Erythroblast (primary cell): ENCODE data around the gene PLXNA2.
A peak's percentile ranks its signal among the peaks of the same experiment; 100 is the strongest.

Experiments used
- DNase-seq, 2 experiments: peaks; one replicate each; lab custom pipeline; 2025; lab: John Stamatoyannopoulos, UW
- GATA1 ChIP-seq: IDR thresholded peaks from 2 replicates; pipeline ENCODE4 v1.6.1; 2011; ENCODE audit warnings: low read depth, mild to moderate bottlenecking, control low read depth, low read length, moderate library complexity
- POLR2A ChIP-seq: IDR thresholded peaks from 2 replicates; pipeline ENCODE4 v1.6.1; 2011; ENCODE audit warnings: mild to moderate bottlenecking, low read length

PLXNA2 gene

DNA sequence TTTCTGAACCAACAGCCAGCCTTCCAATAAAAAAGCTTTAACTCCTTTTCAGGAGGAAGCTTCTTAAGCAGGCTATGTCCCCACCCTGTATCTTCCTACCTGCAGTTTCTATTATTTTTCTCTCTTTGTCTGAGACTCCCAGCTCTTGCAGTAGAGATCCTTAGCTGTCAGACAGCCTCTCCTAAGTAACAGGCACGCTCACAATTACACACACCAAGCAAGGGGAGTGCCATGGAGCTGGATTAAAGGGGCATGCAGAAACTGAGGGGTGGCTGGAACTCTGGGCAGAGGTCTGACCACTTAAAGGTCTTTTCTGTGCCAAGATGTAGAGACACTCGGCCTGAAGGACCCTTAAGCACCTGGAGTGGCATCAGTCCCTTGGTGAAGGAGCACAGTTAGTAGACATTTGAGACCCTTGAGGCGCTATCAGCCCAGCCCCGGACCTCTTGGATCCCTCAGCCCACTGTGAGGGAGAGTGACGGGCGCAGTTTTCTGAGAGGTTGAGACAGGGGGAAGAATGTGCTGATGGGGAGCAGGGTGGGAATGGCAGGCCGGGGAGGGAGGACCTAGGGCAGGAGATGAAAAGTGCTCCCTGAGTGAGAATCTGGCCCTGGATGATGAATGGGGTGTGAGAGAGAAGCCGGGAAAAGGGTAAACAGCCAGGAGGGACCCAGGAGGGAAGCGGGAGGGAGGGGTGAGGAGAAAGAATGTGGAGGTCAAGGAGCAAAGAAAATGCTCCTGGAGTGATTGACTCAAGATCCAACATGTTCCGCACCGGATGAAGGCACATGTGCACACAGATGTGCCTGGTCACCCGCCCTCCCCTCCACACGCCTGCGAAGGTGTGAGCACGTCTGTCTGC is 13.3 kb downstream of the PLXNA2 start:
- no peak for TF ChIP-seq POLR2A
- TF ChIP-seq GATA1 = no peak
- DNase-seq = no peak

GRCh38 chr1:208228550-208228949 is 15.6 kb downstream of the PLXNA2 start:
- no peak for DNase-seq
- TF ChIP-seq GATA1 (no peak), POLR2A (no peak)

DNA sequence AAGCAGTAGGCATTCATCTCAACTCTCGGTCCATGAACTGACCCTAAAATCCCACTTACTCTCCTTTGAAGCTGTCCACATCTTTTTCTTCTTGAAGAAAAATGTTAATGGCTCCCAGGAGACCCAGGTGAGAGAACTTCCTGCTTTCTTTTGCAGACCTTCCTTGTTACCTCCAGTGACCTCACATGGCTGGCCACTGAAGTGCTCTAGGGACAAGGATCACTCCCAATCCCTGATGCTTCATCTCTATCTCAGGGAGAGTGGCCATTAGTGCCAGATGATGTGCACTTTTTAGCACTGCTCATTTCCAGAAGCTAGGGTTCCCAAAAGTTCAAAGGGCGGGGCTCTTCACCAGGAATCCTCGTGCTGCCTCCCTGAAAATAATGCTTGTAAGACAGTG is 16.2 kb downstream of the PLXNA2 start:
- no peak for DNase-seq
- TF ChIP-seq POLR2A (no peak), GATA1 (no peak)

DNA sequence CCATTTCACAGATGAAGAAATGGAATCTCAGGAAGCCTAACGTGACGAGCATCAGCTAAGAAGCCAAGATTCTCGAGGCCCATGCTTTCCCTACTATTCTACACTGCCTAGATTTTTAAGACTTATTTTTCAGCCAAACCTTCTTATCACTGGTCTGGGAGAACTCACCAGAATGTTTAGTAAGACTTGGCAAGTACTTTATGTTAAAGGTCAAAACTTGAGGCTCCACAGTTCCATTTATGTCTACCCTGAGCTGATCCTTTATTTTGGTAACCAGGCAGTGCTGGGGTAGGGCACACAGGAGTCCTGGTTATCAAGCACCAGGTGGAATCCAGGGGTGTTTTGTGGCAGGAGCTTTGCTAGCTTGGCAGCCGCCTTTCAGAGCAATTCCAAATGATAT is 16.8 kb downstream of the PLXNA2 start:
- DNase-seq = no peak
- TF ChIP-seq POLR2A (no peak), GATA1 (no peak)

- peak; percentile 23 to 52 for DNase-seq
- TF ChIP-seq POLR2A = no peak
Measured at GRCh38 chr1:208225954-208226937, 17.9 kb downstream of the PLXNA2 start.

GRCh38 chr1:208224192-208224713 is 19.9 kb downstream of the PLXNA2 start:
- DNase-seq = peak in 1 of 2 experiments; percentile 29
- TF ChIP-seq GATA1 (no peak), POLR2A (no peak)

GRCh38 chr1:208223136-208223535 is 21.0 kb downstream of the PLXNA2 start:
- TF ChIP-seq GATA1 (no peak), POLR2A (no peak)
- DNase-seq = no peak

DNA sequence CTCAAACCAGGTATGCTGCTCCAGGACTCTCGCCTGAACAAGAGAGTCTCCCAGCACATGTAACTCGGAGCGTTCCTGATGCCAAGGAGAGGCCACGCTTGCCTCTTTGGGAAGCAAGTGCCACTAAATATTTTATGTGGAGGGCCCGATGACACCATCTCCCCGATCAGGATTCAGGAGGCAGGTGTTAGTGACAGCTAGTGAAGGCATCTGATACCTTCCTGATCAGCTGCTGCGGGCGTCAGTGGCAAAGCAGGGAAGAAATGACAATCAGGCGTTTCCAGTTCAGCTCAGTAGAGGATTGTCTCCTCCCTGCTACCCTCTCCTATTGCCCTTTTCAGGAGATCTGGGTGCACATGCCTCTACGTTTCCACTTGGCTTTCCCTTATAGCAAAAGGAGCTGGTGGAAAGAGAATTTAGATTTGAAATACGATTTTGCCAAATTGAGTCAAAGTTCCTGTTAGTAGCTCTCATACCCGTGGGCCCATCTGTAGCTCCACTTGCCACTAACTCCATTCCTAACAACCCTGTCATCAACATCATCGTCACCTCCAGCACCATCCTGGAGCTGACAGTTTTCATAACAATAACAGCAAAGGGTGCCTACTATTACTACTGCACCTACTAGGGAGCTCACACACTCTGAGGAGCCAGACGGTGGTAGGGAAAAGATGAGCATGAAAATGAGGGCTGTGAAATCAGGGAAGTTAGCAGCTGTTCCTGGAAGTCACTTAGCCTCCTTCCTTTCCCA is 21.6 kb downstream of the PLXNA2 start:
- no peak for TF ChIP-seq GATA1
- no peak for DNase-seq

DNA sequence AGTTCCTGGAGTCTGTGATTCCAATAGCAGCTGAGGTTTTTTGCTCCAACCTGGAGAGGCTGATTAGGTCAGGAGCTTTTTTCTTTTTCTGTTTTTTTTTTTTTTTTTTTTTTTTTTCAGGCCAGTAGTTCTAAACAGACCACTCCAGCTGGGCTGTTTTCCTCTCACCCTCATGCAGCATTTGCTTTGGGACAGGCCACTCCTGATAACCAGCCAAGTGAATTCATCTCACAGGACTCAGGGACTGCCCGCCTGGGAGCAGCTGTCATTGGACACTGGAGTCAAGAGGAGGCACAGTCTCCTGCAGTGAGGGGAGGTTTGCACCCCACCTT is 22.9 kb downstream of the PLXNA2 start:
- TF ChIP-seq POLR2A (no peak), GATA1 (no peak)
- DNase-seq = no peak

GRCh38 chr1:208219659-208220282 is 24.4 kb downstream of the PLXNA2 start:
- DNase-seq = peak; percentile 41 to 64
- TF ChIP-seq POLR2A (no peak), GATA1 (no peak)

- TF ChIP-seq GATA1 (no peak), POLR2A (no peak)
- no peak for DNase-seq
Measured at GRCh38 chr1:208219098-208219658, 25.0 kb downstream of the PLXNA2 start.

DNA sequence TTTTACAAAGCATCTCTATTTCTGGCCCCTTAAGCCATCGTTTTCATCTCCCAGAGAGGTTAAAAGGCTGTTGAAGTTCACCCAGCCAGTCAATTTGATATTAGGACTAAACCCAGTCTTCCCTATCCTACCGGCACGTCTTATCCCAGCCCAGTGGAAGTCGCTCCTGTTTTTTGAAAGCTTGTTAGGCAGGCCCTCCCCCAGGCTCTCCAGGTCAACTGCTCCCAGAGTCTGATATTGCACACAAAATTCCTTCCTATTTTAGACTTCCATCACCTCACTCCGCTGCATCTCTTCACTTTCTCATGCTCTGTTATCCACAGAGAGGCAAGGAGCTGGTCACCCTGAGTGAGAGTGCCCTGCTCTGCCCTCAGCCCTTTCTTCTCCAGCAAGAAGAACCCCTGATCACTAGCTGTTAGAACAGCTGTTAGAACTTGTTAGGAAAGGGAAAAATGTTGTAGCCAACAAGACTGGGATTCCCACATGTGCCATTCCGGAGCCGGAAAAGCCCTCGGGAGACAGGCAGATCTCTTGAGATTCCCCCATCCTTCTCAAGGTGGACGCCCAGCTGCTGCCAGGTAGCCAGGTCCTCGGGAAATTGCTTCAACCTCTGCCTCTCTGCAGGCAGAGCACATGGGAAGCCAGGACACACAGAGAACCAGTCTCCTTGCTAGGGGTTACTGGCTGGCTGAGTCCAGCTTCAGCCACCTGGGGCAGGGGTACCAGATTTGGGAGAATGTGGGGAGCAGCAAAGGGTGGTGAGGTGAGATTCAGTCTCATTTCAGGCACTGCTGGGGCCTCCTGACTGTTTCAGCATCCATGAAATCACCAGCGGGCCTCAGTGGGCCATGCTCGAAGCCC is 25.7 kb downstream of the PLXNA2 start:
- no peak for DNase-seq
- no peak for TF ChIP-seq POLR2A
- no peak for TF ChIP-seq GATA1
